ENCODE results near the gene GATA3.

The GATA3 gene

DNA sequence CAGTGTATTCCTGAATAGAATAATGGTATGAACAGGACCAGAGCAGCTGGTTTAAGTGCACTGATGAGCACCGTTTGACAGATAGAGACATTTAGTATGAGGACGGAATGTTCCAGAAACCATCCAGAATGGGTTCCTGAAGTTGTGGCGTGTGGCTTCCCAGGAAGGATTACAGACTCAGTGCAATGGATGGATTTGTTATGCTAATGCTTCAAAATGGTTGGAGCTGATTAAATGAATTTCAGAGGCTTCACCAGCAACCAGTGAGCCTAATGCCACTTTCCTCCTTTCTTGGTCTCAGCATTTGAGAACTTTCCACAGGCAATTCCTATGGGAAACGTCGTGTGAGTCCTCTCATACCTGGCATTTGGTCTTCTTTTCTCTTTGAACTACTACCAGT, 9.9 kb downstream of the GATA3 start:
- no peak for DNase-seq (ENCODE audit: low read depth in 2 of 2)

DNA sequence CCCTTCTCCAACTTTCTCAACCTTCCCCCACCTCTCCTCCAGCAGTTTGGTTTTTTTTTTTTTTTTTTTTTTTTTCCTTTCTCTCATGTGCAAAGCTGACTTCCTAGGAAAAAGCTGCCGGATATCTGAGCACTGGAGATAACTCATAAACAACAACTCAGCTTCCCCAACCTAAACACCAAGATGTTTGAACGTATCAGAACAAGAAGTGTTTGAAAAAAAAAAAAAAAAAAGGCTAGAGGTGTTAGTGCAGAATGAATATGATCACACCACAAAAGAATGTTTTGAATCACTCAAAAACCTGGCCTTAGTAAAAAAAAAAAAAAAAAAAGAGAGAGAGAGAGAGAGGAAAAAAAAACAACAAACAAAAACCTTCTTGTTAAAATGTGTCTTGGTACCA, 11.2 kb downstream of the GATA3 start:
- no peak for DNase-seq (ENCODE audit: low read depth in 2 of 2)

DNA sequence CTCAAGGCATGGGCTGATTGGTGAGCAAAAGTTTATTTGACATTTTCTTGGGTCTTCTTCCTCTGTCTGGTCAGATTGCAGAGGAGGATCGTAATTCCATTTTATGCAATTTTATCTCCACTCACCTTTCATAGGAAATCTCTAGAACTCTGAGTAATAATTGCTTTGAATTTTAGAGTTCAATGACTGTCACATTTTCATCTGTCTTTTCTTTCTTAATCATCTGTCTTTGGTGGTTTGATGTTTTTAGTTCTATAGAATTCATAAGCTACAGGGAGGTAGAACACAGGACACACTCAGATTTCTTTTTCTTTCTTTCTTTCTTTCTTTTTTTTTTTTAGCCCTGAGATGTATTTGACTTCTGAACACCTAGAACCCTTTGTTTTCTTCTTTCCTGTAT, 11.6 kb downstream of the GATA3 start:
- no peak for DNase-seq (ENCODE audit: low read depth in 2 of 2)

DNA sequence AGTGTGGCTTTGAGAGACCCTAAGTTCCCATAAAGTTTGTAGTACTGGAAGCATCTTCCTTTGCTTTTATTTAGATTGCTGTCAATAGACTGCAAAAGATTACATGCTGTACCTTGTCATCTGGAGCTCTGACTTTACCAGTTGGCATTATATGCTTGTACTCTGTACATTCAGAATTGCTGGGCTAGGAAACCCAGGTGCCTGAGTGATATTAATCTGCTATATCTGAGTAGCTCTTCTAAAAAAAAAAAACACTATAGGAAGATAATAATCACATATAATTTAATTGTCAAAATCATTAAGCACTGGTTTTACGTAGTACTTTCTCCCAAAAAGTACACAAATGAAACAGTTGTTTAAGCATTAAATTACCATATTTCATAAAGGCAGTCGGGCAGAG, 12.3 kb downstream of the GATA3 start:
- DNase-seq (ENCODE audit: low read depth in 2 of 2): no peak

DNA sequence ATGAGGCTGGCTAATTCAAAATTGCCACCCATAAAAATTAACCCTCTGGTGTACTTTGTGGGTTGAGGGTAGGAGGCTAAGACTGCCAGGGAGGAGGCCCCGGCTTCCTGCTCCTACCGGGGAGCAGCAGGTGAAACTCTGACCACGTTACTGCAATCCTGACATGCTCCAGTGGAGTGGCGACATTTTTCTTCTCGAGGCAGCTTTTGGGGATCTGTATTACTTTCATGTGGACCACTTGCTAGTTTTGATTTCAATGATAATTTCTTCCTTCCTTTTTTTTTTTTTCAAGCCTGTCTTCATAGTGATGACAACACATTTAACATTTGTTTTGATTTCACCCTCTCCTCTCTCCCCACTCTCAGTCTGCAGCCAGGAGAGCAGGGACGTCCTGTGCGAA, 14.6 kb downstream of the GATA3 start:
- no peak for DNase-seq (ENCODE audit: low read depth in 2 of 2)

DNA sequence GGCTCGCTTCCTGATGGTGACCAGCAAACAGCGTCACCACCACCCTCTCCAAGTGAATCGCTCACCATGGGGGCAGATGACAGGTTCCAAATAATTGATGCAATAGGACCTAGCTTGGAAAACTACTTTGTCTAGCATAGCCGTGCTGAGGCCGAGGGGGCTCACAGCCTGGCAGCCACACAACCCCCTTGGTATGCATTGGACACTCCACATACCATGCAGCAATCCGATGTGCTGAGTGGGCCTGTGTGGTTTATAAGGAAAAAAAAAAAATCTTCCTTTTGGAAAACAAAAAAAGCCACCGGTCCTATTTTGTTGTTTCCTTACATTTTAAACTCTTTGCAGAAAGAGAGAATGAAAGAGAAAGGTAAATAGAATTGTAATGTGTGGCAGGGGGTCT, 15.1 kb downstream of the GATA3 start:
- no peak for DNase-seq (ENCODE audit: low read depth in 2 of 2)

DNA sequence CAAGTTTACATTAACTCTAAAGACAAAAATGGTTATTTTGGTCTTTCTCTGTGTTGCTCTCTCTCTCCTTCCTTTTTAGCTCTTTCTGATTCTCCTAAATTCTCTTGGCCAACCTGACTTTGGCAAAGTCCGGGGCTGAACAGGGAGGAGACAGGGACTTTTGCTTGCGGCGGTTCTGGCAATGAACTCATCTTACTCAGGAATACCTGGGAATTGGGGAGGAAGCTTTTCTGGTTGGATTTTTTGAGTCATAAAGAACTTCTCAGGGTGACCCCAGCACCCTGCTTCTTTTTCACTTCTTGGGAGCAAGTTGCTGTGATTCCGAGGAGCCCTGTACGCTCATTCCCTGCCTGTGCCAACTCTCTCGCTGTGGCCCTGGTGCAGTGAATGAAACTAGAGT, 16.0 kb downstream of the GATA3 start:
- DNase-seq (ENCODE audit: low read depth in 2 of 2): no peak

DNA sequence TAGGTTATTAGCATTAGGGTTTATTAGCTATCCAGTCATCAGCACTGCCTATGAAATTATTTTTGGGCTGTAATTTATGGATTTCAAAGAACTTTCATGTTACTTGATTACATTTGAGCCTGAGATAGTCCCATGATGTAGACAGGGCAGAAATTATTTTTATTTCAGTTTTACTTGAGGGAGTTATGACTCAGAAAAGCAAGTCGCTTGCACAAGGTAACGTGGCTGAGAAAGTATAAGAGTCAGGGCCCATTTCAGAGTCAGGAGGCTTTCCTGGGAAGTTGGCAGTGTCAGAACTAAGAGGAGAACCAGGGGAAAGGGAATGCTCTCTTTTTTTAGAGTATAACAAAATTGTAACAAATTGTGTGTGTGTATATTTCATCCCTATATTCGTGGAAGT, 16.5 kb downstream of the GATA3 start:
- no peak for DNase-seq (ENCODE audit: low read depth in 2 of 2)

DNA sequence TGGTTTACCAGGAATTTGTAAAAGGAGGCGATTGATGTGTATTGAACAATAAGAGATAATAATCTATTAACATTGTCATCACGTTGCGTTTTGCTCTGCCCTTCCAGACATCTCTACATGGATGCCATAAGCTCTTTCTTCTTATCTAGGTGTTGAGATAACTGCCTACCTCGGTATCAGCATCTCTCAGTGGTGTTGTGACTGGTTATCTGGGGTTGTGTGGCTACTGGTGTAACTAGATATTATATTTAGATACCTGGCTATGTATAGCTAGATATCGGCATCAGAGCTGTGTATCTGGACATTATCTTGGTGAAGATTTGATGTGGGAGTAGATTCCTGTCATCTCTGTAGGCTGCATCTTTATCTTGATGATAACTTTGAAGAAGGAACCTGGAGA, 17.2 kb downstream of the GATA3 start:
- DNase-seq (ENCODE audit: low read depth in 2 of 2): no peak

DNA sequence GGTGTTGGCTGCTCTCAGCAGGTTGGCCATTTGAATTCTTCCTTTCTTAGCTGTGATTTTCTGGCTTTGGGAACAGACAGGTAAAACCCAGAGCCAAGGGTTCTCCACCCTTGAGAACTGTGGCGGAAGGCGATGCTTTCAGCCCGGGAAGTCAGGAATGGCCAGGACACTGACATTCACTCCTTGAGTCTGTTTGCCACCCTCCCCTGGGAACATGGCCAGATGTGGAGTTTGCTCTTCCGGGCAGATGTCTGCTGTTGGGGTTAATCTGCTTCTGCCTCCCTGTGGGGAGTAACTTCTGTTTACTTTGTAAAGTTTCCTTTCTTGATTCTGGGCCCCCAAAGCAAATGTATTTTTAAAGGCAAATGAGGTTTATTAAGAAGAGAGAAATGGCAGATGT, 17.7 kb downstream of the GATA3 start:
- DNase-seq (ENCODE audit: low read depth in 2 of 2): no peak

DNA sequence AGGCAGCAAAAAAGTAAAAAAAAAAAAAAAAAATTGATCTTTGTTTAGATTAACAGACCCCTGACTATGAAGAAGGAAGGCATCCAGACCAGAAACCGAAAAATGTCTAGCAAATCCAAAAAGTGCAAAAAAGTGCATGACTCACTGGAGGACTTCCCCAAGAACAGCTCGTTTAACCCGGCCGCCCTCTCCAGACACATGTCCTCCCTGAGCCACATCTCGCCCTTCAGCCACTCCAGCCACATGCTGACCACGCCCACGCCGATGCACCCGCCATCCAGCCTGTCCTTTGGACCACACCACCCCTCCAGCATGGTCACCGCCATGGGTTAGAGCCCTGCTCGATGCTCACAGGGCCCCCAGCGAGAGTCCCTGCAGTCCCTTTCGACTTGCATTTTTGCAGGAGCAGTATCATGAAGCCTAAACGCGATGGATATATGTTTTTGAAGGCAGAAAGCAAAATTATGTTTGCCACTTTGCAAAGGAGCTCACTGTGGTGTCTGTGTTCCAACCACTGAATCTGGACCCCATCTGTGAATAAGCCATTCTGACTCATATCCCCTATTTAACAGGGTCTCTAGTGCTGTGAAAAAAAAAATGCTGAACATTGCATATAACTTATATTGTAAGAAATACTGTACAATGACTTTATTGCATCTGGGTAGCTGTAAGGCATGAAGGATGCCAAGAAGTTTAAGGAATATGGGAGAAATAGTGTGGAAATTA, 19.4 kb downstream of the GATA3 start:
- DNase-seq (ENCODE audit: low read depth in 2 of 2): no peak

DNA sequence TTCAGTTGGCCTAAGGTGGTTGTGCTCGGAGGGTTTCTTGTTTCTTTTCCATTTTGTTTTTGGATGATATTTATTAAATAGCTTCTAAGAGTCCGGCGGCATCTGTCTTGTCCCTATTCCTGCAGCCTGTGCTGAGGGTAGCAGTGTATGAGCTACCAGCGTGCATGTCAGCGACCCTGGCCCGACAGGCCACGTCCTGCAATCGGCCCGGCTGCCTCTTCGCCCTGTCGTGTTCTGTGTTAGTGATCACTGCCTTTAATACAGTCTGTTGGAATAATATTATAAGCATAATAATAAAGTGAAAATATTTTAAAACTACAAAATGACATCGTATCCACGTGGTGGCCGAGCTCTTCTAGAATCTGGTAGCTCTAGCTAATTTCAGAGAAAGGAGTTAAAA, 20.4 kb downstream of the GATA3 start:
- no peak for DNase-seq (ENCODE audit: low read depth in 2 of 2)

DNA sequence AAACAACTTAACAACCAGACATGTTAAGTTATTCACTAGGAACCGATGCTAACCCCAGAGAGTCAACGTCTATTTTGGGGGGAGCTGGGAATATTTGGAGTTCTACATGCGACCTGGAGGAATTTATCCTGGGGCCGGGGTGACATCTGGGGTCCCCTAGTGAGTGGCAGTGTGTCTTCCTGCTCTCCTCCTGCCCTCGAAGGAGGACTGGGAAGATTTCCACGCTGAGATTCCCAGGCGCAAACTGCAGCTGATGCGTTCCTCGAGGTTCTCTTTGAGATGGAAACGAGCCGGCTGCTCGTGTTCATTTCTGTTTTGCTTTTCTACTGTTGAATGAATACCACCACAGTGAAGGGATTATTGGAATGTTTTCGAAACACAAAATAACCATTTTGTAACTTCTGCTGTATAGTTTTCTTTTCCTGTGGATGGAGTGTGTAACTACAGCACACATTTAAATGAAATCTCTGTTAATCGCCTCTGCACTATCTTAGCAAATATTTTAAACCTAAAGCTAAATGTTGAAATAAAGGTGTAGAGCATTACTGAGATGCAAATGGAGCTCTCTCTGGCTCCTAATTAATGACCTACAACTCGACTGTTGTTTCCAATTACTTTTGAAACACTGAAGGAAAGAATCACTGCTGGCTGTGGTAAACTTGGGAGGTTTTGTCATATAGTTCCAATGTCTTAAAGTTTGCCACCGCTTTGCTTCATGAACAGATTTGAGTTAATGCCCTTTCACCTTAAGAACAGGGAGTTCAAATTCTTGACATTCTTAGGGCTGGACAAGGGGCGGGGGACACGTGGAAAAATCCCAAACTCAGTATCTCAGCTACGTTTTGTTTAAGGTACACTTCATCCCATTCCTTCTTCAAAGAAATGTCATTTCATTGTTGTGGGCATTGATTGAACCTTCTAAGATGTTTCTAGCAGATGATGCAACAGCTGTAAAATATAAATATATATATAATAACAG, 21.1 kb downstream of the GATA3 start:
- DNase-seq (ENCODE audit: low read depth in 2 of 2): no peak

DNA sequence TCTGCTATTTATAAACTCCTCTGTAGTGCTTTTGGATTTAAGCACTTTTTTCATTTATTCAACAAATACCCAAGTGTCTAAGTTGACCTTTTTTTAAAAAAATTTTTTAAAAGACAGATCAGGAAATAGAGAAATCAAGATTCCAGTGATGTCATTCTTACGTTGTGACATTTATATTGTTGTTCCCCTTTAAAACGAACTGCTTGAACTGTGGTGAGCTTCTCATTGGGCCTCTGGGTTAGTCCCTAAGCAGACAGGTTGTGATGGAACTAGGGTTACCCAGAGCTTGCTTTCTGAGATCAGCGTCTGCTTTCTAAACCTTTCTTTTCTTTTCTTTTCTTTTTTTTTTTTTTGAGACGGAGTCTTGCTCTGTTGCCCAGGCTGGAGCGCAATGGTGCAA, 22.4 kb downstream of the GATA3 start:
- no peak for DNase-seq (ENCODE audit: low read depth in 2 of 2)

DNA sequence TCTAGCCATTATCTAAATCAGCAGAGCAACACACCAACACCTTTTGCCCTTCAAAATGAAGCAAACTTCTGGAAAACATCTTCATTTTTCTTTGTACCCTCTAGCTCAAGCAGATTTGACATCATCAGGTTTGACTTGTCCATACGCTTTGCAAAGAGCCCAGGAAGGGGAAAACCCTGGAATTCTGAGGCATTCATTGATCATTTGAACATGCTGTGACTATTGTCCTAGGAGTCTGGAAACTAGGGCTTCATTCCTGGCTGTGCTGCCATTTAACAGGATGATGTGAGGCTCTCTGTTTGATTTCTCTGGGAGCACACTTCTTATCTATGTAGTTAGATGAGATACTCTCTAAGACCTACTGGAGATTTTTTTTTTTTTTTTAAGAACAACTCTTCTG, 23.5 kb downstream of the GATA3 start:
- DNase-seq (ENCODE audit: low read depth in 2 of 2): no peak

DNA sequence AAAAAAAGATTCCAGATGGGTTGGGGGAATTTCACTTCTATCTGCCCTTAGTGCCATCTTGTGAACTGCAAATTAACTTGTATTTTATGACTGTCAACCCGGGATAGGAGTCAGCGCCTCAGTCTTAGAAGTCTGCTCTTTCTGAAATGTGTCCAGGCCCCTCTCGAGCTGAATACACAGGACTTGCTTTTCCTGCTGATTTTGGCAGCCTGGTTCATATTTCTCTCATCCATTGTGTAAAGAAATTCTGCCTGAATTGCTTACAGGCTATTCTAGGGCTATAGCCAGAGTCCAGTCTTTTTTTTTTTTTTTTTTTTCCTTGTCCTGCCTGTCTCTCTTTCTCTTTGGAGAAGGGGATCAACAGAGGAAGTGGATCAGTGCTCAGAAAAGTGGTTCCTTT, 24.6 kb downstream of the GATA3 start:
- DNase-seq (ENCODE audit: low read depth in 2 of 2): no peak

DNA sequence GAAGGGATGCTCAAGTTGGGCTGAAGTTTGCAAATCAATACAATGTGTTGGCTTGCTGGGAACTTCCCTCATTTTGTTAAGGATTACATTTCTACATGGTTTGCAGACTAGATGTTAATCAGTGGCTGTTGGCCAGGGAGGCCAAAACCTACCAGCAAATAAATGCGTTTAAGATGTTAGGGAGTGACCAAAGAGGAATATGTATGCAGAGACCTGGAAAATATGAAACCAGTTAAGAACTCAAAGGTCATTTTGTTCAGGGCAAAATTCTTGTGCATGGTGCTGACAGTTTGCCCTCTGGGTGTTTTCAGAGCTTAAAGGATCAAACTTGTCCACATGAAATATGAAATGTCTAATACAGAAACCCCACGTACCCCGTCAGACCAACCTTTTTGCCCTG, 30.3 kb downstream of the GATA3 start:
- no peak for DNase-seq (ENCODE audit: low read depth in 2 of 2)

DNA sequence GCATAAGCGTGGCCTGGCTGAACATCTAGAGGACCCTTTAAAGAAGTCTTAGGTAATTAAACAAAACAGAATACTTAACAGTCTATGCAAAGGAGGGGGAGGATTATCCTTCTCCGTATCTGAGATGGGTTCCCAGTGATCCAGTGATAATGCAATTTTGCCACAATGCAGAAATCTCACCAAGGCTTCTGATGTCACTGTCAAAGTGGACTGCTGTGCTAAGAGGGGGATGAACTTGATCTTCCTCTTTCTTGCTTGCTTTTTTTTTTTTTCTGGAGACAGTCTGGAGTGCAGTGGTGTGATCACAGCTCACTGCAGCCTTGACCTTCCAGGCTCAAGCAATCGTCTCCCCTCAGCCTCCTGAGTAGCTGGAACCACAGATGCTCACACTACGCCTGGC, 30.8 kb downstream of the GATA3 start:
- DNase-seq (ENCODE audit: low read depth in 2 of 2): no peak

DNA sequence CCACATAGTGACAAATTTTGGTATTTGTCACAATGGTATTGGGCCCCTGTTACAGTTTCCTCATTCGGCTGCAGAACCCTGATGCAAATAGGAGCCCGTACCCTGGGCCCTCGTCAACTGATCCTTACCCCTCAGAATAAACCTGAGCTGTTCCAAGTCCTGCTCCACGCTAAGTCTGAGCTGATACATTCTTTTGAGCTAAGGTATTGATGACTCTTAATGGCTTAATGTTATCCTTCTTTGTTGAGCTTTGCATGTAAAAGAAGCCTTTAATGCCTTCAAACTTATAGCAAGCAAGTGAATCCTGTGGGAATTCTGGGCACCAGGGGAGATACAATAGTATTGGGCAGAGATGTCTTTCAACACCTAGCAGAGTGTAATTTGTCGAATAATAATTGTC, 31.8 kb downstream of the GATA3 start:
- no peak for DNase-seq (ENCODE audit: low read depth in 2 of 2)

DNA sequence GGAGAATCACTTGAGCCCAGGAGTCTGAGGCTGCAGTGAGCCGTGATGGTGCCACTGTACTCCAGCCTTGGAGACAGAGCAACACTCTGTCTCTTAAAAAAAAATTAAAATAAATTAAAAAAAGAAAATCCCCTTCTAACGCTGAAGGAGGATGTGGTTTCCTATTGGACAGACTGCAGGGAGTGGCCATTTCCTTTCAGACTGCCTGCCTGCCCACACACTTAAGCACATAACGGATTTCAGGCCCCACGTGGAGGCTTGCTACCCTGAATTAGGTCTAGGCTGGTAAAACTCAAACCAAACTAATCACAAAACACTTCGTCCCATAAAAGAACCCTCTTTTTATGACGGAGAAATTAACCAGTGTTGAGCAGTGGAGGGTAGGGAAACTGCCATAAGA, 34.0 kb downstream of the GATA3 start:
- DNase-seq (ENCODE audit: low read depth in 2 of 2): no peak

DNA sequence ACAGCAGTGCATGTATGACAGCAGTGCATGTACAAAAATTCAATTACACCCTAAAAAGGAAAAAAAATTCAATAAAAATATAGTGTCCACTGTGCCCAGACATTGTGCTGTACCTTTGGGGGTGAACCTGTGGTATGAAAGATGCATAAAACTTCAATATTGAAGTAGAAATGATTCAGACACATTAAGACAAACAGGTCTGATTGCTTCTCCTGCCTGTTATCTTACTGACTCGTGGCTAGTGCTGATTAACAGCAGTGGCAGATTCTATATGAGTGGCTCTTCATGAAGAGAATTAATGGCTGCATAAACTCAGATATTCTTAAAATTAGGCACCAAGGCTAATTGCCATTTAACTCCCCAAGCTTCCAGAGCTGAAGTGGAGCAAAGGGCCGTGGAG, 37.9 kb downstream of the GATA3 start:
- no peak for DNase-seq (ENCODE audit: low read depth in 2 of 2)

DNA sequence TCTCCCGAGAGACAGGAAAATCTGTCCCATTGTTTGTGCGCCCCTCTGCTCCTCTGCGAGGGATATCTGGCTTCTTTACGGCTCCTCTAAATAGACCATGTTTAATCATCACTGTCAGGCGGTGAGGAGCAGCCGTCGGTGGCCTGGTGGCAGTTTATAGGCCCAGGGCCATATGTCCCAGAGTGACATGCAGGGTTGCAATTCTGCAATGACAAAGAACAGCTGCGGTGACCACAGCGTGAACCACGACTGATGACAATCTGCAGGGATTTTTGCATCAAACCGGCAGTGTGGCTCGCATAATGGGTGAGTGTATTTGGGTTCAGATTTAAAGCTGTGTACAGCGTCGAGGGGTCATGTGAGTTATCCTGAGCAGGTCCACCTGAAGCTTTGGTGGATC, 41.5 kb downstream of the GATA3 start:
- DNase-seq (ENCODE audit: low read depth in 2 of 2): no peak

DNA sequence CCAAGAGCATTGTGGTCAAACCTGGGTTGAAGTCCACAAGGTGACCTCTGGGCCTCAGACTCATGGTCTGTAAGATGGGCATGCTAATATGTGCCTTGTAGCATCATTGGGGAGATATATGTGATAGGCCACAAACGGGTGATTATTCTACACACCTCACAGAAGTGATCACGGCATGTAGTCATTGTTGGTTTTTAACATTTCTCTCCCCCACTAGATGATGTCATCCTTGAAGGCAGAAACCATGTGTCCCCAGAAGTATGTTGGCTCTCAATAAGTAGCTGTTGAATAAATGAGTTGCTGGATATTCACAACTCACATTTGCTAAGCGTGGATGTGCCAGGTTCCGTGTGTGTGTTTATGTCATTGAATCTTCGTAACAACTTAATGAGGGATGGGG, 42.4 kb downstream of the GATA3 start:
- DNase-seq (ENCODE audit: low read depth in 2 of 2): no peak
